ENCODE results near the gene TCF4. TPM values are rescaled to one million over a fixed set of nuclear protein-coding genes. Genes with fewer than 3 reads are reported as not detected.

Gene TCF4
- total RNA-seq, 1 experiment from 2014 or later = 2.3 TPM

GRCh38 chr18:55544014-55544413, 44.0 kb downstream of the TCF4 start:
- H3K4me1 ChIP-seq (ENCODE audit: control insufficient read depth, insufficient read depth, low read length) = no peaks in the 10 kb centered on the region
- in situ Hi-C loops (cut with HindIII; ENCODE audit: low pct_unique_long_range_greater_than_20kb, low sequenced_read_pairs) = no loop called here
- no peaks in the 10 kb centered on the region for H3K36me3 ChIP-seq (ENCODE audit: control insufficient read depth, insufficient read depth, low read length)
- H3K4me3 ChIP-seq (ENCODE audit: low read depth in 2 of 2, low read length in 2 of 2) = no peak overlapping the region
- DNase-seq (ENCODE audit: low read depth, low spot score) = no peak
- H3K9me3 ChIP-seq (ENCODE audit: control insufficient read depth, insufficient read depth, low read depth, low read length) = no peaks in the 10 kb centered on the region
- no peaks in the 10 kb centered on the region for H3K27me3 ChIP-seq (ENCODE audit: control insufficient read depth, insufficient read depth, low read length)
- no TSS peak for BruUV-seq (replicated peaks)
- ATAC-seq = no peak
- POLR2A ChIA-PET = no interaction called here
- H3K27ac ChIP-seq (ENCODE audit: low read length) = no peak overlapping the region
- intact Hi-C loops (cut with micrococcal nuclease; ENCODE audit: unreplicated experiment) = no loop called here
- TF ChIP-seq SIN3A (IDR thresholded peaks at IDR 0.05; ENCODE audit: borderline replicate concordance, insufficient read depth, low read depth, low read length) = no peak
- CTCF ChIA-PET = no interaction called here

DNA sequence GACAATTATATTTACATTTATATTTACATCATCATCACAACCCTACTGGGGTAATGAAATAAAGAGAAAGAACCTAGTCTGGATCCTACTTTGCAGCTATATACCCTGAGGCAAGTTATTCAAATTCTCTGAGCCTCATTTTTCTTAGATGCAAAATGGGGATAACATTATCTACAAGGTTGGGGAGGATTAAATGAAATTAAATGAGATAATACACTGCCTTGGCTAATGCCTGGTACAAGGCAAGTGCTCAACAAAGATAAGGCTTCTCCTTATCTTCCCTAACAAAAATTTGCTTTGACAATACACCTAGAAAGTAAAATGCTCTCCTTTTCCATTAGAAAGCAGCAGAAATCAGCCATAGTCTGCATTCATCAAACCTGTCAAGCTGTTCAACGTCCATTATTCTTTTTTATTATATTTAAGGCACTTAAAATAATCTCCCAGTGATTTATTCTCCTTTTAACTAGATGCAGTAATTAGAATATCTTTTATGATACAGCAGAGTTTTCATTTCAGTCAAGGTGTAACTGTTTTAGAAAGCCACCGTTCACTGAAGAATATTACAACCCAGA, 44.8 kb downstream of the TCF4 start:
- intact Hi-C loops (cut with micrococcal nuclease; ENCODE audit: unreplicated experiment) (no loop called here), in situ Hi-C loops (cut with HindIII; ENCODE audit: low pct_unique_long_range_greater_than_20kb, low sequenced_read_pairs) (no loop called here)
- no peak for TF ChIP-seq POLR2AphosphoS5 (IDR thresholded peaks at IDR 0.05; ENCODE audit: low read depth, low read length)
- TF ChIP-seq, protein P1, sequence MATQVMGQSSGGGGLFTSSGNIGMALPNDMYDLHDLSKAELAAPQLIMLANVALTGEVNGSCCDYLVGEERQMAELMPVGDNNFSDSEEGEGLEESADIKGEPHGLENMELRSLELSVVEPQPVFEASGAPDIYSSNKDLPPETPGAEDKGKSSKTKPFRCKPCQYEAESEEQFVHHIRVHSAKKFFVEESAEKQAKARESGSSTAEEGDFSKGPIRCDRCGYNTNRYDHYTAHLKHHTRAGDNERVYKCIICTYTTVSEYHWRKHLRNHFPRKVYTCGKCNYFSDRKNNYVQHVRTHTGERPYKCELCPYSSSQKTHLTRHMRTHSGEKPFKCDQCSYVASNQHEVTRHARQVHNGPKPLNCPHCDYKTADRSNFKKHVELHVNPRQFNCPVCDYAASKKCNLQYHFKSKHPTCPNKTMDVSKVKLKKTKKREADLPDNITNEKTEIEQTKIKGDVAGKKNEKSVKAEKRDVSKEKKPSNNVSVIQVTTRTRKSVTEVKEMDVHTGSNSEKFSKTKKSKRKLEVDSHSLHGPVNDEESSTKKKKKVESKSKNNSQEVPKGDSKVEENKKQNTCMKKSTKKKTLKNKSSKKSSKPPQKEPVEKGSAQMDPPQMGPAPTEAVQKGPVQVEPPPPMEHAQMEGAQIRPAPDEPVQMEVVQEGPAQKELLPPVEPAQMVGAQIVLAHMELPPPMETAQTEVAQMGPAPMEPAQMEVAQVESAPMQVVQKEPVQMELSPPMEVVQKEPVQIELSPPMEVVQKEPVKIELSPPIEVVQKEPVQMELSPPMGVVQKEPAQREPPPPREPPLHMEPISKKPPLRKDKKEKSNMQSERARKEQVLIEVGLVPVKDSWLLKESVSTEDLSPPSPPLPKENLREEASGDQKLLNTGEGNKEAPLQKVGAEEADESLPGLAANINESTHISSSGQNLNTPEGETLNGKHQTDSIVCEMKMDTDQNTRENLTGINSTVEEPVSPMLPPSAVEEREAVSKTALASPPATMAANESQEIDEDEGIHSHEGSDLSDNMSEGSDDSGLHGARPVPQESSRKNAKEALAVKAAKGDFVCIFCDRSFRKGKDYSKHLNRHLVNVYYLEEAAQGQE (IDR thresholded peaks at IDR 0.05; ENCODE audit: insufficient read depth in 1 of 2, low read depth in 2 of 2, low read length in 1 of 2) = no peak
- TF ChIP-seq TCF7L2 (IDR thresholded peaks at IDR 0.05; ENCODE audit: low read depth, low read length) = no peak
- TF ChIP-seq CTCF (IDR thresholded peaks at IDR 0.05) = no peak
- no peak for TF ChIP-seq SIN3A (IDR thresholded peaks at IDR 0.05; ENCODE audit: borderline replicate concordance, insufficient read depth, low read depth, low read length)
- no peaks in the 10 kb centered on the region for H3K36me3 ChIP-seq (ENCODE audit: control insufficient read depth, insufficient read depth, low read length)
- no TSS peak for BruUV-seq (replicated peaks)
- H3K27ac ChIP-seq (ENCODE audit: low read length) = no peak overlapping the region
- H3K4me3 ChIP-seq (ENCODE audit: low read depth in 2 of 2, low read length in 2 of 2) = no peak overlapping the region
- no peaks in the 10 kb centered on the region for H3K4me1 ChIP-seq (ENCODE audit: control insufficient read depth, insufficient read depth, low read length)
- no peaks in the 10 kb centered on the region for H3K9me3 ChIP-seq (ENCODE audit: control insufficient read depth, insufficient read depth, low read depth, low read length)
- DNase-seq (ENCODE audit: low read depth, low spot score) = no peak
- CTCF ChIA-PET = no interaction called here
- POLR2A ChIA-PET = no interaction called here
- no peaks in the 10 kb centered on the region for H3K27me3 ChIP-seq (ENCODE audit: control insufficient read depth, insufficient read depth, low read length)
- ATAC-seq = no peak

DNA sequence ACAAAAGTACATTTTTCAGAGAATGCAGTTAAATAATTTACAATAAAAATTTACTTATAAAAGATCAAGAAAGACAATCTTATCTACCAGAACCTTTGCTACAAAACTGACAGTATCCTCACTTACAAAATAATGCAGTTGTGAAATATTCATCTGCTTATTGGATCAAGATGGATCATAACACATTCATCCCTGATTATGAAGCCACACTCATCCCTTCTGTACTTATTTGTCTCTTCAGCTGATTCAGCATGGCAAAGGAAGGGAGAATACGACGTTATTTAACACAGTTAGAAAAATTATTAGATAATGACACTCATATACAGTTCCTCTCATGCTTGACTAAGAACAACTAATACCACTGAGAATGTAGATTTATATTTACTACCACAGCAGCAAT, 46.4 kb downstream of the TCF4 start:
- BruUV-seq (replicated peaks) = no TSS peak
- in situ Hi-C loops (cut with HindIII; ENCODE audit: low pct_unique_long_range_greater_than_20kb, low sequenced_read_pairs) = no loop called here
- no peaks in the 10 kb centered on the region for H3K9me3 ChIP-seq (ENCODE audit: control insufficient read depth, insufficient read depth, low read depth, low read length)
- H3K4me1 ChIP-seq (ENCODE audit: control insufficient read depth, insufficient read depth, low read length) = no peaks in the 10 kb centered on the region
- no peak for ATAC-seq
- no peak overlapping the region for H3K4me3 ChIP-seq (ENCODE audit: low read depth in 2 of 2, low read length in 2 of 2)
- H3K36me3 ChIP-seq (ENCODE audit: control insufficient read depth, insufficient read depth, low read length) = no peaks in the 10 kb centered on the region
- ChIA-PET POLR2A (no interaction called here), CTCF (no interaction called here)
- H3K27me3 ChIP-seq (ENCODE audit: control insufficient read depth, insufficient read depth, low read length) = no peaks in the 10 kb centered on the region
- intact Hi-C loops (cut with micrococcal nuclease; ENCODE audit: unreplicated experiment) = no loop called here
- H3K27ac ChIP-seq (ENCODE audit: low read length) = no peak overlapping the region
- TF ChIP-seq, protein P1 (IDR thresholded peaks at IDR 0.05; ENCODE audit: insufficient read depth in 1 of 2, low read depth in 2 of 2, low read length in 1 of 2) = no peak
- no peak for TF ChIP-seq POLR2AphosphoS5 (IDR thresholded peaks at IDR 0.05; ENCODE audit: low read depth, low read length)
- TF ChIP-seq CTCF (IDR thresholded peaks at IDR 0.05) = no peak
- TF ChIP-seq TCF7L2 (IDR thresholded peaks at IDR 0.05; ENCODE audit: low read depth, low read length) = no peak
- no peak for DNase-seq (ENCODE audit: low read depth, low spot score)

Data from Panc1 (cell line).